Measurements from ENCODE around the gene CAMK1G. TPM values are rescaled to one million over a fixed set of nuclear protein-coding genes. Genes with fewer than 3 reads are reported as not detected.
A peak's percentile ranks its signal among the peaks of the same experiment; 100 is the strongest.

Gene CAMK1G
- total RNA-seq, 1 experiment from 2014 or later, result not detected

DNA sequence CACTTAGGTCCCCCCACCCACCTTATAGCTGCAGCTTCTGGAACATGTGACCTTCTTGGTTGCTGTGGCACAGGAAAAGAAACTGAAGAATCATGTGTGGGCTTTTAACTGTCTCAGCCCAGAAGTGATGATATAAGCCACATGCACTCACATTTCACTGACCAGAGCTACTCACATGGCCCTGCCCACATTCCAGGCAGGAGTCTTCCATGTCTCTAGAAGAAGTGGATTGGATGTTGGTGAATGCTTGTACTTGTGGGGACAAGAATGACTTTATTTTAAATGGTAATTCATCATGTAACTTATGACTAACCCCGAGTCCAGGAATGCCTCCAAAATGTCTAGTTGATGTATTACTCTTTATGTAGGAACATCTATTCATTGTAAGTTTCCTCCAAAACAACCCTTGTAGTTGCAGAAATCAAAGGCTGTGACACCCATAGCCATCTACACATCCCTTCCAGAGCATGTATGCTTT lies 15.8 kb upstream of the CAMK1G start:
- Histone ChIP-seq H3K27me3 (ENCODE audit: insufficient read depth, low read depth) (peaks cover 20% of the 10 kb centered on the region; the same call in 1 of the 2 replicates), H3K79me2 (ENCODE audit: low read depth) (no peaks in the 10 kb centered on the region), H3K4me2 (no peak overlapping the region), H3K4me1 (replicated peaks; ENCODE audit: insufficient read depth) (no peaks in the 10 kb centered on the region), H4K20me1 (ENCODE audit: insufficient read depth) (no peaks in the 10 kb centered on the region), H2AFZ (no peak overlapping the region), H3K36me3 (ENCODE audit: low read depth) (no peaks in the 10 kb centered on the region), H3F3A (ENCODE audit: insufficient read depth, low read depth) (no peaks in the 10 kb centered on the region), H3K9me3 (ENCODE audit: insufficient read depth, low read depth) (no peaks in the 10 kb centered on the region), H3K9me2 (ENCODE audit: insufficient read depth) (no peaks in the 10 kb centered on the region), H3K4me3 (no peak overlapping the region), H3K27ac (no peak overlapping the region)
- TF ChIP-seq CTCF (conservative IDR thresholded peaks at IDR 0.05), result no peak
- no peak for TF ChIP-seq EZH2 (IDR thresholded peaks at IDR 0.05; ENCODE audit: low read depth)
- ChIA-PET CTCF (interaction anchor here (0.6 kb wide), 1 partner anchor 240 kb away, joined by 8 read pairs; no protein-coding TSS in a partner anchor), POLR2A (ENCODE audit: unreplicated experiment) (interaction anchor here (0.5 to 0.7 kb wide), 2 partner anchors 81 to 239 kb away, joined by 3 to 8 read pairs; no protein-coding TSS in a partner anchor)
- no TSS peak for BruUV-seq (replicated peaks)
- no peak for DNase-seq
- intact Hi-C loops (cut with micrococcal nuclease; ENCODE audit: unreplicated experiment), result loop anchor here (2.0 to 10.0 kb wide), 3 partner anchors 59 to 1543 kb away; no protein-coding TSS in a partner anchor

DNA sequence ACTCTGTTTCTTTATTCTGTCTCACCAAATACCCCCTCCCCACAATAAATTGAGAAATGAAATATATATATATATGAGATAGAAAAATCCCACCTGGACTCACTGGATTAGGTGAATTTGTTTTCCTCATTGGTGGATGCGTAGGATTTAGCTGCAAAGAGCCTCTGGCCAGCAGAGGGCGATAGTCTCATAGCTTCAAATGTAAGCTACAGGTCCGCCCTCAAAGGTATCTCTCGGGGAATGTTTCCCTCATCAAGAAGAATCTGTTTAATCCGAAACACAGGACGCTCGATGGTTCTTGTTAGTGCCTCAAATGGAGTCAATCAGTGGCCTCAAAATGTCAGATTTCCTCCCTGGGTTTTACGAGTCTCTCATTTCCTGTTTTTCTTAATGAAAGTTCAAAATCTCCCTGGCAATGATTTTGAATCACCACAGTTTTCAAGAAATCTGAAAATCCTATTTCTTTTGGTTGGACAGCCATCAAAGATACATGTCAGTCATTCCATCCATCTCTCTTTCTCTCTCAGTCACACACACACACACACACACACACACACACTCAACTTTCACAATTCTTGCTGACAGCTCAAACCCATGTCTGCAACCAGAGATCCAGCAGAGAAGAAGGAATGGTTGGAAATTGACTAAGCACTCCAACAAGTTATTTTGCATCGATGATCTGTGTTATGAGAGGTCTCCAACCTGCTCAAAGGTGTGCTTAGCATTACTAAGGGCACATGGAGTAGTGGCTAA lies 13.9 kb upstream of the CAMK1G start:
- no peaks in the 10 kb centered on the region for H3K9me3 ChIP-seq (ENCODE audit: insufficient read depth, low read depth)
- H3K79me2 ChIP-seq (ENCODE audit: low read depth), result no peaks in the 10 kb centered on the region
- CTCF ChIA-PET, result interaction anchor here (0.5 to 0.9 kb wide), 6 partner anchors 38 to 1702 kb away, joined by 3 to 4 read pairs (median 4); partner anchors contain the start of gene C1orf74
- no peak overlapping the region for H3K27ac ChIP-seq
- H3K9me2 ChIP-seq (ENCODE audit: insufficient read depth), result no peaks in the 10 kb centered on the region
- no peaks in the 10 kb centered on the region for H4K20me1 ChIP-seq (ENCODE audit: insufficient read depth)
- POLR2A ChIA-PET (ENCODE audit: unreplicated experiment), result interaction anchor here (0.6 kb wide), 1 partner anchor 341 kb away, joined by 6 read pairs; no protein-coding TSS in a partner anchor
- no peaks in the 10 kb centered on the region for H3F3A ChIP-seq (ENCODE audit: insufficient read depth, low read depth)
- peaks cover 31% of the 10 kb centered on the region; the same call in 1 of the 2 replicates for H3K27me3 ChIP-seq (ENCODE audit: insufficient read depth, low read depth)
- no peak overlapping the region for H3K4me3 ChIP-seq
- H3K4me2 ChIP-seq, result peak overlapping the region; percentile 58
- intact Hi-C loops (cut with micrococcal nuclease; ENCODE audit: unreplicated experiment), result loop anchor here (1.0 to 10.0 kb wide), 6 partner anchors 57 to 1545 kb away; partner anchors contain the start of gene UTP25
- peak; percentile 68 to 70 for DNase-seq
- no peaks in the 10 kb centered on the region for H3K4me1 ChIP-seq (replicated peaks; ENCODE audit: insufficient read depth)
- no peaks in the 10 kb centered on the region for H3K36me3 ChIP-seq (ENCODE audit: low read depth)
- BruUV-seq (replicated peaks), result no TSS peak
- peak; percentile 93 for TF ChIP-seq CTCF (conservative IDR thresholded peaks at IDR 0.05)
- TF ChIP-seq EZH2 (IDR thresholded peaks at IDR 0.05; ENCODE audit: low read depth), result no peak
- 0 out of 2 replicates have a peak overlapping the region, but pooled peaks have one; percentile 46 for H2AFZ ChIP-seq

GRCh38 chr1:209570743-209571142 lies 12.8 kb upstream of the CAMK1G start:
- Histone ChIP-seq H3K27ac (no peak overlapping the region), H3F3A (ENCODE audit: insufficient read depth, low read depth) (no peaks in the 10 kb centered on the region), H3K4me2 (no peak overlapping the region), H3K4me3 (no peak overlapping the region), H3K9me2 (ENCODE audit: insufficient read depth) (no peaks in the 10 kb centered on the region), H4K20me1 (ENCODE audit: insufficient read depth) (no peaks in the 10 kb centered on the region), H2AFZ (no peak overlapping the region), H3K27me3 (ENCODE audit: insufficient read depth, low read depth) (peaks cover 39% of the 10 kb centered on the region; the same call in 1 of the 2 replicates), H3K9me3 (ENCODE audit: insufficient read depth, low read depth) (no peaks in the 10 kb centered on the region), H3K79me2 (ENCODE audit: low read depth) (no peaks in the 10 kb centered on the region), H3K4me1 (replicated peaks; ENCODE audit: insufficient read depth) (no peaks in the 10 kb centered on the region), H3K36me3 (ENCODE audit: low read depth) (no peaks in the 10 kb centered on the region)
- no peak for DNase-seq
- no TSS peak for BruUV-seq (replicated peaks)
- CTCF ChIA-PET, result no interaction called here
- POLR2A ChIA-PET (ENCODE audit: unreplicated experiment), result no interaction called here
- intact Hi-C loops (cut with micrococcal nuclease; ENCODE audit: unreplicated experiment), result loop anchor here (10.0 kb wide), 1 partner anchor 254 kb away; the partner anchor contains the start of gene UTP25
- TF ChIP-seq EZH2 (IDR thresholded peaks at IDR 0.05; ENCODE audit: low read depth) (no peak), CTCF (conservative IDR thresholded peaks at IDR 0.05) (no peak)

All from PC-9 (cell line).